OCI-LY3 (cell line): ENCODE measurements around the gene MRRF.

Experiments used
- CTCF ChIP-seq: fragments of 200-600, 300-600 bp; sonication (generic); IDR thresholded peaks from 2 replicates; pipeline ENCODE4 v1.5.1; 2014; ENCODE audit warnings: antibody characterized with exemption, low read length, low read depth
- EZH2phosphoT487 ChIP-seq: fragments of 200-600 bp; shearing (Covaris generic); IDR thresholded peaks from 2 replicates; pipeline ENCODE4 v1.6.1; 2018; ENCODE audit warnings: antibody characterized with exemption, mixed run types, low read depth

- TF ChIP-seq CTCF = no peak
- TF ChIP-seq EZH2phosphoT487 = no peak
Observed at GRCh38 chr9:122227575-122227900, 37.1 kb upstream of the MRRF start.
